ENCODE data around the gene SYNPR. TPM values are rescaled to one million over a fixed set of nuclear protein-coding genes. Genes with fewer than 3 reads are reported as not detected.
A peak's percentile ranks its signal among the peaks of the same experiment; 100 is the strongest.

Gene SYNPR
- total RNA-seq, 2 experiments from 2014 or later: not detected

DNA sequence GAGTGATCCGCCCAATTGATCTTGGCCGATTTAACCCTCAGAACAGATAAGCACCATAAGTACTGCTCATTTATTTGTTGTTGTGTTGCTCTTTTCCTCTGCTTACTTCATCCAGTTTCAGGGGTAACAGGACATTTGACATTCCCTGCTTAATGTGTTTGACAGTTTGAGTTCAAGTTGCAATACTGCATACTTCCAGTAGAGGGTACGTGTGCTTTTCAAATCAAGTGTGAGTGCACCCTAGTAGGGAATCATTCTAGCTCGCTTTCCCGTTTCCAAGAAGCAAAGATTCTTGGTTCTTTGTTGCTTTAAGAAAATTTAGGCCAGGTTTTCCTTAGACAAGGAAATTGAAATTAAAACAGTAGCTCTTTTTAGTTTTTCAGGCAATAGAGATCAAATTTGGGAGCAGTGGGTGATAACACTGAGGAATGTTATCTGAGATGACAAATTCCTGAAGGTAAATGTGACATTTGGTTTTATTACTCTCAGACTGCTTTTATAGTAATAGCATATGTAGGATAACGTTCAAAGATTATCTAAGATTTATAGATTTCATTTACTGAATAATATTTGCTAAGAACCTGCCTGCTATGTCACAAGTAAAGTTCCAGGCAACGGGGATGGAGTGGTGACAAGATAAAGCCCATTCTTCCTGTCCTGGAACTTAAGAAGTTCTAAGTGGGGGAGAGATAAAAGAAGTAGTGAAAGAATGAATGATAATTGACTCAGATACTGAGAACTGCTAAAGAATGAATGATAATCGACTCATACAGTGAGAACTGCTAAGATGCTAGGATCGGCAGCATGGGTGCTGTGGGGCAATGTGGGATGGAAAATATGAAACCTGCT lies 73.3 kb downstream of the SYNPR start:
- Histone ChIP-seq H3K4me1 (ENCODE audit: insufficient read depth, low read length, poor library complexity, severe bottlenecking) (no peaks in the 10 kb centered on the region), H2AFZ (ENCODE audit: low read length) (no peak overlapping the region), H4K20me1 (ENCODE audit: insufficient read depth, low read length) (0 out of 2 replicates have a peak, but pooled peaks cover 4% of the 10 kb centered on the region), H3K4me2 (ENCODE audit: low read length) (no peak overlapping the region), H3K27ac (ENCODE audit: low read depth, low read length, poor library complexity, severe bottlenecking) (no peak overlapping the region), H3K4me3 (ENCODE audit: low read depth, low read length, poor library complexity, severe bottlenecking) (no peak overlapping the region), H3K36me3 (ENCODE audit: insufficient read depth, low read length) (no peaks in the 10 kb centered on the region), H3K9me3 (ENCODE audit: low read length) (no peaks in the 10 kb centered on the region), H3K79me2 (ENCODE audit: insufficient read depth, low read depth, low read length) (no peaks in the 10 kb centered on the region), H3K9me2 (ENCODE audit: insufficient read depth, low read length) (no peaks in the 10 kb centered on the region)
- no TSS peak for BruUV-seq (replicated peaks)
- peak; percentile 56 for DNase-seq (ENCODE audit: low spot score)
- ChIA-PET CTCF (ENCODE audit: unreplicated experiment) (interaction anchor here (0.7 to 1.2 kb wide), 2 partner anchors 93 to 468 kb away, joined by 3 read pairs; partner anchors contain the start of gene C3orf49), POLR2A (no interaction called here)
- TF ChIP-seq CTCF (conservative IDR thresholded peaks at IDR 0.05; ENCODE audit: low read length) (peak; percentile 85), EZH2phosphoT487 (IDR thresholded peaks at IDR 0.05; ENCODE audit: borderline replicate concordance, low read depth, low read length) (no peak)
- intact Hi-C loops (cut with micrococcal nuclease; ENCODE audit: unreplicated experiment): no loop called here

DNA sequence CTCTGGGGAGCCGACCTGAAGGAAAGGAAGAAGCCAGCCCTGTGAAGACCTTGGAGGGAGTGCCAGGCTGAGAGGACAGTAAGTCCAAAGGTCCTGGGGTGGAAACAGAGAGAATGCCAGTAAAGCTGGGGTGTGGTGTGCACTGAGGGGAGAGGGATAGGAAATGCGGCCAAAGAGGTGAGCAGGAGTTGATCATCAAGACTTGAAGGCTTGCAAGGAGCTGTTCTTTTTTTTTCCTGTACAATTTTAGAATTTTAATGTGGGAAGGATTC lies 73.8 kb downstream of the SYNPR start:
- no peak for TF ChIP-seq EZH2phosphoT487 (IDR thresholded peaks at IDR 0.05; ENCODE audit: borderline replicate concordance, low read depth, low read length)
- TF ChIP-seq CTCF (conservative IDR thresholded peaks at IDR 0.05; ENCODE audit: low read length): no peak
- DNase-seq (ENCODE audit: low spot score): no peak
- Histone ChIP-seq H3K79me2 (ENCODE audit: insufficient read depth, low read depth, low read length) (no peaks in the 10 kb centered on the region), H3K4me1 (ENCODE audit: insufficient read depth, low read length, poor library complexity, severe bottlenecking) (no peaks in the 10 kb centered on the region), H2AFZ (ENCODE audit: low read length) (no peak overlapping the region), H3K9me2 (ENCODE audit: insufficient read depth, low read length) (no peaks in the 10 kb centered on the region), H4K20me1 (ENCODE audit: insufficient read depth, low read length) (0 out of 2 replicates have a peak, but pooled peaks cover 4% of the 10 kb centered on the region), H3K4me3 (ENCODE audit: low read depth, low read length, poor library complexity, severe bottlenecking) (no peak overlapping the region), H3K9me3 (ENCODE audit: low read length) (no peaks in the 10 kb centered on the region), H3K36me3 (ENCODE audit: insufficient read depth, low read length) (no peaks in the 10 kb centered on the region), H3K27ac (ENCODE audit: low read depth, low read length, poor library complexity, severe bottlenecking) (no peak overlapping the region), H3K4me2 (ENCODE audit: low read length) (no peak overlapping the region)
- ChIA-PET CTCF (ENCODE audit: unreplicated experiment) (interaction anchor here (1.2 kb wide), 1 partner anchor 467 kb away, joined by 3 read pairs; the partner anchor contains the start of gene C3orf49), POLR2A (interaction anchor here (0.7 kb wide), 1 partner anchor 10 kb away, joined by 3 read pairs; no protein-coding TSS in a partner anchor)
- no TSS peak for BruUV-seq (replicated peaks)
- intact Hi-C loops (cut with micrococcal nuclease; ENCODE audit: unreplicated experiment): no loop called here

DNA sequence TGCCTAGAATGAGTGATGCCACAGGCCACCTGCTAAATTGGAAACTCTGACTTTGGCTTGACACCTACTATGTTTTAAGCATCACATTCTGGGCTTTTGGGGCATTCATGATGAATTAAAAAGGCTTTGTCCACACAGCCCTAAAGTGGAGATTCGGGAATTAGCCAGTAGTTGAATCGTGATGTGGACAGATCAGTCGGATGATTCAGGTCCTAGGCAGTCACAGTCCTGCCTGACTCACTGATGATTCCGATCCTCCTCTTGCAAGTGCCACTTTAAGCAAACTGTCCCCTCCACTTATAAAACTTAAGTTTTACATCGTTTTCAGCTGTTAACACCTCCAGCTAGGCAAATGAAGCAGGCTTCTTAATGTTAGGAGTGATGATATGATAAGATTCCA lies 75.3 kb downstream of the SYNPR start:
- Histone ChIP-seq H3K79me2 (ENCODE audit: insufficient read depth, low read depth, low read length) (no peaks in the 10 kb centered on the region), H3K27ac (ENCODE audit: low read depth, low read length, poor library complexity, severe bottlenecking) (no peak overlapping the region), H3K9me2 (ENCODE audit: insufficient read depth, low read length) (no peaks in the 10 kb centered on the region), H2AFZ (ENCODE audit: low read length) (no peak overlapping the region), H3K36me3 (ENCODE audit: insufficient read depth, low read length) (no peaks in the 10 kb centered on the region), H3K9me3 (ENCODE audit: low read length) (no peaks in the 10 kb centered on the region), H3K4me3 (ENCODE audit: low read depth, low read length, poor library complexity, severe bottlenecking) (no peak overlapping the region), H3K4me1 (ENCODE audit: insufficient read depth, low read length, poor library complexity, severe bottlenecking) (no peaks in the 10 kb centered on the region), H4K20me1 (ENCODE audit: insufficient read depth, low read length) (0 out of 2 replicates have a peak, but pooled peaks cover 4% of the 10 kb centered on the region), H3K4me2 (ENCODE audit: low read length) (no peak overlapping the region)
- no peak for DNase-seq (ENCODE audit: low spot score)
- ChIA-PET CTCF (ENCODE audit: unreplicated experiment) (no interaction called here), POLR2A (no interaction called here)
- intact Hi-C loops (cut with micrococcal nuclease; ENCODE audit: unreplicated experiment): no loop called here
- TF ChIP-seq CTCF (conservative IDR thresholded peaks at IDR 0.05; ENCODE audit: low read length) (no peak), EZH2phosphoT487 (IDR thresholded peaks at IDR 0.05; ENCODE audit: borderline replicate concordance, low read depth, low read length) (no peak)
- BruUV-seq (replicated peaks): no TSS peak

All from OCI-LY7 (cell line).